ENCODE data around the gene SAMD5. TPM values are rescaled to one million over a fixed set of nuclear protein-coding genes. Genes with fewer than 3 reads are reported as not detected.

SAMD5 gene
- total RNA-seq, 1 donor from 2014 or later: 0.06 TPM

GRCh38 chr6:147570681-147571080, 62.2 kb downstream of the SAMD5 start:
- Histone ChIP-seq H3K36me3 (no peaks in the 10 kb centered on the region), H2AFZ (replicated peaks) (no peak overlapping the region), H3K9ac (no peak overlapping the region), H3F3A (ENCODE audit: low read depth) (no peaks in the 10 kb centered on the region), H3K9me3 (ENCODE audit: low read depth) (no peaks in the 10 kb centered on the region), H3K4me1 (peaks cover 7% of the 10 kb centered on the region), H3K79me2 (ENCODE audit: low read depth) (no peaks in the 10 kb centered on the region), H3K4me3 (no peak overlapping the region), H3K4me2 (no peak overlapping the region), H4K20me1 (ENCODE audit: low read depth) (no peaks in the 10 kb centered on the region), H3K27me3 (no peaks in the 10 kb centered on the region), H3K27ac (no peak overlapping the region)
- no peak for DNase-seq (ENCODE audit: low spot score)
- TF ChIP-seq EZH2phosphoT487 (IDR thresholded peaks at IDR 0.05): no peak
- no peak for TF ChIP-seq EZH2 (IDR thresholded peaks at IDR 0.05)
- Mint-ChIP-seq H3K27me3 (ENCODE audit: insufficient read depth, low read depth) (peaks cover 3% of the 10 kb centered on the region), H3K4me1 (peaks cover 3% of the 10 kb centered on the region), H3K4me3 (no peak overlapping the region), H3K9me3 (peaks cover 2% of the 10 kb centered on the region), H3K36me3 (peaks cover 2% of the 10 kb centered on the region), H3K27ac (no peak overlapping the region)

- no peaks in the 10 kb centered on the region for H3K4me1 ChIP-seq
- no peaks in the 10 kb centered on the region for H3K27me3 ChIP-seq
- Mint-ChIP-seq H3K4me3 (no peak overlapping the region), H3K27ac (no peak overlapping the region), H3K9me3 (peaks cover 2% of the 10 kb centered on the region), H3K27me3 (ENCODE audit: insufficient read depth, low read depth) (peaks cover 3% of the 10 kb centered on the region), H3K36me3 (peaks cover 3% of the 10 kb centered on the region), H3K4me1 (no peaks in the 10 kb centered on the region)
- H3K27ac ChIP-seq: no peak overlapping the region
- H3K4me3 ChIP-seq: no peak overlapping the region
- no peaks in the 10 kb centered on the region for H3K36me3 ChIP-seq
- no peaks in the 10 kb centered on the region for H3K9me3 ChIP-seq (ENCODE audit: low read depth)
- H4K20me1 ChIP-seq (ENCODE audit: low read depth): no peaks in the 10 kb centered on the region
- H3K4me2 ChIP-seq: no peak overlapping the region
- TF ChIP-seq EZH2 (IDR thresholded peaks at IDR 0.05): no peak
- TF ChIP-seq EZH2phosphoT487 (IDR thresholded peaks at IDR 0.05): no peak
- no peak for TF ChIP-seq CTCF (IDR thresholded peaks at IDR 0.05)
- no peak overlapping the region for H2AFZ ChIP-seq (replicated peaks)
- no peak for DNase-seq (ENCODE audit: low spot score)
- H3K9ac ChIP-seq: no peak overlapping the region
- H3F3A ChIP-seq (ENCODE audit: low read depth): no peaks in the 10 kb centered on the region
- H3K79me2 ChIP-seq (ENCODE audit: low read depth): no peaks in the 10 kb centered on the region
These were observed 69.0 kb downstream of the SAMD5 start for GRCh38 chr6:147577488-147577887.

GRCh38 chr6:147578159-147578558, 69.7 kb downstream of the SAMD5 start:
- H3K27me3 Mint-ChIP-seq (ENCODE audit: insufficient read depth, low read depth): peaks cover 3% of the 10 kb centered on the region
- TF ChIP-seq EZH2phosphoT487 (IDR thresholded peaks at IDR 0.05): no peak
- no peak for TF ChIP-seq EZH2 (IDR thresholded peaks at IDR 0.05)
- no peak for TF ChIP-seq CTCF (IDR thresholded peaks at IDR 0.05)

GRCh38 chr6:147578883-147579282, 70.4 kb downstream of the SAMD5 start:
- Histone ChIP-seq H4K20me1 (ENCODE audit: low read depth) (no peaks in the 10 kb centered on the region), H3K4me2 (no peak overlapping the region), H3K9me3 (ENCODE audit: low read depth) (no peaks in the 10 kb centered on the region), H2AFZ (replicated peaks) (no peak overlapping the region), H3K27me3 (no peaks in the 10 kb centered on the region), H3K27ac (no peak overlapping the region), H3K4me1 (no peaks in the 10 kb centered on the region), H3K79me2 (ENCODE audit: low read depth) (no peaks in the 10 kb centered on the region), H3K36me3 (no peaks in the 10 kb centered on the region), H3K4me3 (no peak overlapping the region), H3K9ac (no peak overlapping the region), H3F3A (ENCODE audit: low read depth) (no peaks in the 10 kb centered on the region)
- TF ChIP-seq CTCF (IDR thresholded peaks at IDR 0.05): no peak
- no peak for TF ChIP-seq EZH2 (IDR thresholded peaks at IDR 0.05)
- TF ChIP-seq EZH2phosphoT487 (IDR thresholded peaks at IDR 0.05): no peak
- DNase-seq (ENCODE audit: low spot score): no peak
- Mint-ChIP-seq H3K27me3 (ENCODE audit: insufficient read depth, low read depth) (no peaks in the 10 kb centered on the region), H3K36me3 (peaks cover 3% of the 10 kb centered on the region), H3K4me1 (no peaks in the 10 kb centered on the region), H3K9me3 (no peaks in the 10 kb centered on the region), H3K27ac (no peak overlapping the region), H3K4me3 (no peak overlapping the region)

More at GRCh38 chr6:147578159-147578558, 69.7 kb downstream of the SAMD5 start:
- no peaks in the 10 kb centered on the region for H3K4me1 ChIP-seq
- H3K4me3 ChIP-seq: no peak overlapping the region
- H2AFZ ChIP-seq (replicated peaks): no peak overlapping the region
- H3K27ac ChIP-seq: no peak overlapping the region
- no peak overlapping the region for H3K4me2 ChIP-seq
- H3K36me3 ChIP-seq: no peaks in the 10 kb centered on the region
- DNase-seq (ENCODE audit: low spot score): no peak
- no peak overlapping the region for H3K9ac ChIP-seq
- no peak overlapping the region for H3K27ac Mint-ChIP-seq
- no peaks in the 10 kb centered on the region for H4K20me1 ChIP-seq (ENCODE audit: low read depth)
- no peaks in the 10 kb centered on the region for H3K9me3 ChIP-seq (ENCODE audit: low read depth)
- H3K9me3 Mint-ChIP-seq: peaks cover under 1% of the 10 kb centered on the region
- no peaks in the 10 kb centered on the region for H3K4me1 Mint-ChIP-seq
- H3K36me3 Mint-ChIP-seq: peaks cover 3% of the 10 kb centered on the region
- H3K79me2 ChIP-seq (ENCODE audit: low read depth): no peaks in the 10 kb centered on the region
- no peaks in the 10 kb centered on the region for H3F3A ChIP-seq (ENCODE audit: low read depth)
- H3K27me3 ChIP-seq: no peaks in the 10 kb centered on the region
- H3K4me3 Mint-ChIP-seq: no peak overlapping the region

Data from neural progenitor cell (in vitro differentiated cells).